CD4-positive, alpha-beta T cell treated with Interferon alpha-2 for 1 hour (primary cell): ENCODE results near the gene TMC8.
"Not testable (repeated sequence)": the region's sequence is repeated elsewhere in the genome, so short reads cannot be mapped to it uniquely, and the experiment has no call there.

ENCODE experiments used
- DNase-seq, 2 donors: peaks; one replicate each; pipeline ENCODE4 v3.0.0-alpha.2; 2020 to 2022

TMC8 gene

GRCh38 chr17:78130437-78131101, at the start of gene TMC8:
TMC8 (plus strand) TSS chr17:78130771; CDS start chr17:78131589, 818 bp downstream.
- peak; percentile 76 to 90 for DNase-seq

GRCh38 chr17:78081551-78081950, 49.0 kb upstream of the TMC8 start:
- DNase-seq = no peak

- DNase-seq = not testable (repeated sequence)
Observed at GRCh38 chr17:78082355-78082872, 48.2 kb upstream of the TMC8 start.

- no peak for DNase-seq
Observed at GRCh38 chr17:78082988-78083387, 47.6 kb upstream of the TMC8 start.

GRCh38 chr17:78086740-78087139, 43.8 kb upstream of the TMC8 start:
- DNase-seq = no peak

GRCh38 chr17:78088529-78088928, 42.0 kb upstream of the TMC8 start:
- no peak for DNase-seq

GRCh38 chr17:78089576-78090281, 40.8 kb upstream of the TMC8 start:
- no peak for DNase-seq

GRCh38 chr17:78092794-78093324, 37.7 kb upstream of the TMC8 start:
- DNase-seq = no peak

GRCh38 chr17:78095035-78095434, 35.5 kb upstream of the TMC8 start:
- DNase-seq = no peak

GRCh38 chr17:78096093-78096492, 34.5 kb upstream of the TMC8 start:
- DNase-seq = no peak

GRCh38 chr17:78101112-78101511, 29.5 kb upstream of the TMC8 start:
- DNase-seq = no peak

- no peak for DNase-seq
Observed at GRCh38 chr17:78101542-78101941, 29.0 kb upstream of the TMC8 start.

GRCh38 chr17:78103311-78103710, 27.3 kb upstream of the TMC8 start:
- DNase-seq = no peak

- no peak for DNase-seq
Observed at GRCh38 chr17:78104540-78104941, 26.0 kb upstream of the TMC8 start.

GRCh38 chr17:78105101-78105500, 25.5 kb upstream of the TMC8 start:
- no peak for DNase-seq

GRCh38 chr17:78105551-78105950, 25.0 kb upstream of the TMC8 start:
- no peak for DNase-seq

GRCh38 chr17:78106211-78106610, 24.4 kb upstream of the TMC8 start:
- DNase-seq = no peak

- DNase-seq = no peak
Observed at GRCh38 chr17:78107457-78107856, 23.1 kb upstream of the TMC8 start.

- no peak for DNase-seq
Observed at GRCh38 chr17:78107976-78108725, 22.4 kb upstream of the TMC8 start.

GRCh38 chr17:78108726-78109488, 21.7 kb upstream of the TMC8 start:
- no peak for DNase-seq

GRCh38 chr17:78109489-78109761, 21.1 kb upstream of the TMC8 start:
- DNase-seq = no peak

- no peak for DNase-seq
Observed at GRCh38 chr17:78110363-78111015, 20.1 kb upstream of the TMC8 start.
